ENCODE measurements around the gene PLBD2.

The PLBD2 gene

DNA sequence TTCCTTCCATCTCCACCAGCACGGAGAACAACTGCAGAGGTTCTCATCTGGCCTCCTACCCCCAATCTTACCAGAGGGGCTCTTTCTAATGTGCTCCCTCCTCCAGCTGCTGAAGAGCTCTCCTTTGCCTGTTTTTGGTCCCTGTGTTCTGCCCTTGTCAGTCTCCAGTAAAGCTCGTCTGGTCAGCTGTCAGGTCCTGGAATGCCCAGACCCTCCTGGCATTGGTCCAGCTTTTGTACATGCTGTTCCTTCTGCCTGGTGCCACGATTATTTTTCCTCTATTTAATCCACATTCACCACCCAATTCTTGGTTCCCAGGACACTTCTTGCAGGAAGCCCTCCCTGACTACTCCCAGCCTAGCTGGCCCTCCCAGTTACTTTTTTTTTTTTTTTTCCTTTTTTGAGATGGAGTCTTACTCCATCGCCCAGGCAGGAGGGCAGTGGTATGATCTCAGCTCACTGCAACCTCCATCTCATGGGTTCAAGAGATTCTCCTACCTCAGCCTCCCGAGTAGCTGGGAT lies 30.0 kb upstream of the PLBD2 start:
- Mint-ChIP-seq H3K27me3 (no peaks in the 10 kb centered on the region), H3K27ac (ENCODE audit: low read depth) (no peak overlapping the region), H3K4me1 (peaks cover 32% of the 10 kb centered on the region), H3K36me3 (ENCODE audit: insufficient read depth) (peaks cover 14% of the 10 kb centered on the region), H3K9me3 (no peaks in the 10 kb centered on the region), H3K4me3 (no peak overlapping the region)
- ATAC-seq (replicated peaks; ENCODE audit: extremely low read depth, poor library complexity, severe bottlenecking) (no peak), DNase-seq (ENCODE audit: low spot score in 2 of 2) (no peak)

- H3K27ac Mint-ChIP-seq (ENCODE audit: low read depth) = no peak overlapping the region
Measured at GRCh38 chr12:113329022-113329790, 29.2 kb upstream of the PLBD2 start.

DNA sequence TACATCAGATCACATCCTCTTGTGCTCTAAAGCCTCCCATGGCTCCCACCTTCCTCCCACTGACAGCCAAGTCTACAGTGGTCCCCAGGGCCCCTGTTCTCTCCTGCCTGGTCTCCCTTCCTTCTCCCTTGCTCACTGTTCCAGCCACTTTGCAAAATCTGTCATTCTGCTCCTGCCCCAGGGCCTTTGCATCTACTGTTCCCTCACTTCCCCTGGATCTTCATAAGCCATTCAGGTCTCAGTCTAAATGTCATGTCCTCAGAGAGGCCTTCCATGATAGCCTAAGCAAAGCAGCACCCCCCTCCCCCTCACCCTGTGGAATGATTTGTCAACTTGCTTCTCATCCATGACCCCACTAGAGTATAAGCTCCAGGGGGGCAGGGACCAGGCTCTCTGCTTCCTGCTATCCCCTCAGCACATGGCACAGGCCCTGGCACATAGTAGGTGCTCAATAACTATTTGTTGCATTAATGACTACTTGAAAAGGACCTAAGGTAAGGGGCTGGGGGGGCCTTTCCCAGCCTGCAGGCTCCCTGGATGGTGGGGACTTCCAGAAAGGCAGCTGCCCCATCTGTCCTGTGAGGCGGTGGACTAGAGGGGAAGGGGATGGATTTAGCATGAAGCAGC lies 28.5 kb upstream of the PLBD2 start:
- Mint-ChIP-seq H3K4me1 (peaks cover 41% of the 10 kb centered on the region), H3K36me3 (ENCODE audit: insufficient read depth) (peaks cover 12% of the 10 kb centered on the region), H3K27ac (ENCODE audit: low read depth) (no peak overlapping the region), H3K4me3 (no peak overlapping the region), H3K27me3 (no peaks in the 10 kb centered on the region), H3K9me3 (no peaks in the 10 kb centered on the region)
- DNase-seq (ENCODE audit: low spot score in 2 of 2) (no peak), ATAC-seq (replicated peaks; ENCODE audit: extremely low read depth, poor library complexity, severe bottlenecking) (no peak)

More at GRCh38 chr12:113329022-113329790, 29.2 kb upstream of the PLBD2 start:
- H3K4me1 Mint-ChIP-seq = peaks cover 36% of the 10 kb centered on the region
- no peaks in the 10 kb centered on the region for H3K9me3 Mint-ChIP-seq
- DNase-seq (ENCODE audit: low spot score in 2 of 2) (no peak), ATAC-seq (replicated peaks; ENCODE audit: extremely low read depth, poor library complexity, severe bottlenecking) (no peak)
- peaks cover 14% of the 10 kb centered on the region for H3K36me3 Mint-ChIP-seq (ENCODE audit: insufficient read depth)
- H3K4me3 Mint-ChIP-seq = no peak overlapping the region
- no peaks in the 10 kb centered on the region for H3K27me3 Mint-ChIP-seq

DNA sequence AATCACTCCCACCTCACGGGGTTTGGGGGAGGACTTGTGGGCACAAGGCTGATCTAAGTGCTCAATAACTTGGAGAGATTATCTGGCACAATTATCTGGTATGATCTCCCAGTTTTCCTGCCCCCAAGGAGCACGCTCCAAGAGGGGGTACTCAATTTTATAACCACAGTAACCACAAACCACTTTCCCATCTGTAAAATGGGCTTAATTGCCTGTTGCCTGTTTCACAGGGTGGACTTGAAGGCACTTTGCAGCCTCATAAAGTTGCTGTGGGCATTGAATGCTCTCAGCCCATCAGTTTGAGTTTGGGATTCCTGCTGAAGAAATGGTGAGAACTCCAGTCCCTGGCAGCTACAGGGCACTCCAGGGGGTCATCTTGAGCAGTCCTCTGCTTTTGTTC lies 27.9 kb upstream of the PLBD2 start:
- ATAC-seq (replicated peaks; ENCODE audit: extremely low read depth, poor library complexity, severe bottlenecking) = no peak
- no peak for DNase-seq (ENCODE audit: low spot score in 2 of 2)
- Mint-ChIP-seq H3K27me3 (no peaks in the 10 kb centered on the region), H3K9me3 (no peaks in the 10 kb centered on the region), H3K27ac (ENCODE audit: low read depth) (no peak overlapping the region), H3K4me3 (no peak overlapping the region), H3K36me3 (ENCODE audit: insufficient read depth) (peaks cover 12% of the 10 kb centered on the region), H3K4me1 (peaks cover 41% of the 10 kb centered on the region)

- Mint-ChIP-seq H3K27ac (ENCODE audit: low read depth) (no peak overlapping the region), H3K9me3 (no peaks in the 10 kb centered on the region), H3K36me3 (ENCODE audit: insufficient read depth) (peaks cover 10% of the 10 kb centered on the region), H3K27me3 (no peaks in the 10 kb centered on the region), H3K4me1 (peaks cover 41% of the 10 kb centered on the region), H3K4me3 (peak overlapping the region; percentile 16)
- no peak for ATAC-seq (replicated peaks; ENCODE audit: extremely low read depth, poor library complexity, severe bottlenecking)
- DNase-seq (ENCODE audit: low spot score in 2 of 2) = no peak
Measured at GRCh38 chr12:113332688-113333417, 25.5 kb upstream of the PLBD2 start.

DNA sequence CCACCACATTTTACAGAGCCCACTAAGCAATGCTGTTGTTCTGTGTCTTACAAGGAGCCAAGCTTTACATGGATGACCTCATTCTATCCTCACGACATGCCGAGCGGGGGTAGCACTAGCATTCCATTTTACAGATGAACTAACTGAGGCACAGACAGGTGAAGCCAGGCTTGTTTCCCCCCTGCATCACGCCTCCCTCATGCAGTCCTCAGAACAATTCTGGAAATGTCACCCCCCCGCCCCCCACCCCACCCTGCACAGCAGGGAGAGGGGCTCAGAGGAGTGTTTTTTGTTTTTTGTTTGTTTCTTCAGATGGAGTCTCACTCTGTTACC lies 25.0 kb upstream of the PLBD2 start:
- Mint-ChIP-seq H3K27ac (ENCODE audit: low read depth) (no peak overlapping the region), H3K27me3 (no peaks in the 10 kb centered on the region), H3K4me3 (peak overlapping the region; percentile 16), H3K9me3 (no peaks in the 10 kb centered on the region), H3K4me1 (peaks cover 37% of the 10 kb centered on the region), H3K36me3 (ENCODE audit: insufficient read depth) (peaks cover 8% of the 10 kb centered on the region)
- ATAC-seq (replicated peaks; ENCODE audit: extremely low read depth, poor library complexity, severe bottlenecking) = no peak
- DNase-seq (ENCODE audit: low spot score in 2 of 2) = no peak

- Mint-ChIP-seq H3K4me3 (peak overlapping the region; percentile 89), H3K27ac (ENCODE audit: low read depth) (peak overlapping the region; percentile 64), H3K9me3 (no peaks in the 10 kb centered on the region), H3K27me3 (no peaks in the 10 kb centered on the region), H3K36me3 (ENCODE audit: insufficient read depth) (peaks cover 7% of the 10 kb centered on the region), H3K4me1 (peaks cover 34% of the 10 kb centered on the region)
- peak; percentile 30 for ATAC-seq (replicated peaks; ENCODE audit: extremely low read depth, poor library complexity, severe bottlenecking)
- no peak for DNase-seq (ENCODE audit: low spot score in 2 of 2)
Measured at GRCh38 chr12:113333877-113334785, 24.3 kb upstream of the PLBD2 start.

GRCh38 chr12:113334786-113335539 lies 23.4 kb upstream of the PLBD2 start, which contains the start of gene SLC8B1:
Gene SLC8B1, minus strand, starts transcription at chr12:113335109. Its CDS starts 2,231 bp downstream, at chr12:113332878.
- Mint-ChIP-seq H3K27me3 (no peaks in the 10 kb centered on the region), H3K4me3 (peak within 1 kb of the TSS; percentile 89), H3K9me3 (no peaks in the 10 kb centered on the region), H3K4me1 (peaks cover 26% of the 10 kb centered on the region), H3K36me3 (ENCODE audit: insufficient read depth) (peaks cover 4% of the 10 kb centered on the region), H3K27ac (ENCODE audit: low read depth) (peak within 1 kb of the TSS; percentile 64)
- peak; percentile 90 for ATAC-seq (replicated peaks; ENCODE audit: extremely low read depth, poor library complexity, severe bottlenecking)
- peak; percentile 69 to 79 for DNase-seq (ENCODE audit: low spot score in 2 of 2)

DNA sequence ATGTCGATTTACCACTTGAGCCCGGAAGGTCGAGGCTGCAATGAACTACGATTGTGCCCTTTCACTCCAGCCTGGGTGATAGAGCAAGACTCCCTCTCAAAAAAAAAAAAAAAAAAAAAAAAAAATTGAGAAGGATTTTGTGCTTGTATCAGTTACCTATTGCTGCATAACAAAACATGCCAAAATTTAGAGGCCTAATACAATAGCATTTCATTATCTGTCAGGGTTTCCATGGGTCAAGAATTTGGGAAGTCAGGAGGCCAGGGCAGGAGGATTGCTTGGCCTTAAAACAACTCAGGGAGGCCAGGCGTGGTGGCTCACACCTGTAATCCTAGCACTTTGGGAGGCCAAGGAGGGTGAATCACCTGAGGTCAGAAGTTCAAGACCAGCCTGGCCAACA lies 18.8 kb upstream of the PLBD2 start:
- no peak overlapping the region for H3K27ac Mint-ChIP-seq (ENCODE audit: low read depth)
- ATAC-seq (replicated peaks; ENCODE audit: extremely low read depth, poor library complexity, severe bottlenecking) = no peak
- no peaks in the 10 kb centered on the region for H3K36me3 Mint-ChIP-seq (ENCODE audit: insufficient read depth)
- DNase-seq (ENCODE audit: low spot score in 2 of 2) = no peak
- H3K27me3 Mint-ChIP-seq = no peaks in the 10 kb centered on the region
- no peak overlapping the region for H3K4me3 Mint-ChIP-seq
- H3K9me3 Mint-ChIP-seq = no peaks in the 10 kb centered on the region
- peaks cover 2% of the 10 kb centered on the region for H3K4me1 Mint-ChIP-seq

DNA sequence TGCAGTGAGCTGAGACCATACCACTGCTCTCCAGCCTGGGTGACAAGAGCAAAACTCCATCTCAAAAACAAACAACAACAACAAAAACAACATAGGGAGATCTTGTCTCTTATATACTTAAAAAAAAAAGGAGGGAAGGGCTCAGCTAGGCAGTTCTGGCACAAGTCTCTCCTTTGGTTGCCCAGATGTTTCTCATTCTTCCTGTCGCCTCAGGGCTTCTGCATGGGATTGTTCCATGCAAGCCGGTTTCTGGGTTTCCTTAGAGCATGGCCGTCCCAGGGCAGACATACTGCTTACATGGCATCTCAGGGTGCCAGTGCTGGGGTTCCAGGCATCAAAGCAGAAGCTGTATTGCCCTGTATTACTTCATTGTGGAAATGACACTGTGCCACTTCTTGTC lies 18.3 kb upstream of the PLBD2 start:
- H3K36me3 Mint-ChIP-seq (ENCODE audit: insufficient read depth) = no peaks in the 10 kb centered on the region
- no peak for DNase-seq (ENCODE audit: low spot score in 2 of 2)
- no peak overlapping the region for H3K4me3 Mint-ChIP-seq
- ATAC-seq (replicated peaks; ENCODE audit: extremely low read depth, poor library complexity, severe bottlenecking) = no peak
- H3K27ac Mint-ChIP-seq (ENCODE audit: low read depth) = no peak overlapping the region
- H3K27me3 Mint-ChIP-seq = no peaks in the 10 kb centered on the region
- H3K9me3 Mint-ChIP-seq = no peaks in the 10 kb centered on the region
- H3K4me1 Mint-ChIP-seq = no peaks in the 10 kb centered on the region

DNA sequence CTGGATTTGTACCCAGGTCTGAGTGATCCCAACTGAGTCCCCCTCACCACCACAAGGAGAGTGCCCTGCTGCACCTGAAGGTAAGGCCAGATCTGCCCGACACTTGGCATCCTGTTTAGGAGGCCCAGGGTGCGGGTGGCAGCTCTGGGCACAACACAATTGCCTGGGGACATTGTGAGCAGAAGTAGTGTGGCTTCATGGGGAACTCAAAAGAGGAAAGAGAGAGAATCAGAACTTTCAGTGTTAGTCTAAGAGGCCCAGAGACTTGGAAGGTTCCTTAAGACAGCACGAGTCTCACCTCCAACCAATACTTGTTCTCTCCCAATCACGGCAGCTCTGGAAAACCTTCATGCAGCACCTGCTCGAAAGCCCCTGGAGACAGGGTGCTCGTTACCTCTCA lies 16.9 kb upstream of the PLBD2 start:
- Mint-ChIP-seq H3K4me3 (no peak overlapping the region), H3K27ac (ENCODE audit: low read depth) (no peak overlapping the region), H3K27me3 (no peaks in the 10 kb centered on the region), H3K9me3 (no peaks in the 10 kb centered on the region), H3K36me3 (ENCODE audit: insufficient read depth) (no peaks in the 10 kb centered on the region), H3K4me1 (no peaks in the 10 kb centered on the region)
- ATAC-seq (replicated peaks; ENCODE audit: extremely low read depth, poor library complexity, severe bottlenecking) (no peak), DNase-seq (ENCODE audit: low spot score in 2 of 2) (no peak)
